ENCODE data around the gene PARD6G.

The PARD6G gene

DNA sequence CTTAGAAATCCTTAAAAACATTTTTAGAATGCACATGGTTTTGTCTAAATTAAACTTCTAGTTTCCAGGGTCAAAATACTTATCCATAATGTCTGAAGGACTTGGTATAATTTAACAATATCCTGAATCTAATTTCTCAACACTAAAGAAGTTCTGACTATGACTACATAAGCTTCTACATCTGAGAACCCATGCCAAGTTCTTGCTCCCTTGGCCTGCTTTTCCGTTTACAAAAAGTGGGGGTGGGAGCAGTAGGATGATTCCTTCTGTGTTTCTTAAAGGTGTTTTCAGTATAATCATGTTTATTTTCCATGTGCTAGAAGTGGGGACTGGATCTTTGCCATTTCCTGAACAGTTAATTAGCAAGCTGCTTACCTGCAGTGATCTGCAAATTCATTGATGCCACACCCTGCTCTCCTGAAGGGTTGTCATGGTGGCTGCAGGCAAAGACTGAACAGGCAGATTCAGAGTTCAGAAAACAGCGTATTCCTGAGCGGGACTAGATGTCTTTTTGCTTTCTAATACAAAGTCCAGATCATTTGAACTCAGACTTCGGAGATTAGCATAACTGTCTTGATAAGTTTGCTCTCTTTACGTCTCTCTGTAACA is 102.0 kb downstream of the PARD6G start:
- Histone ChIP-seq H3K9ac (ENCODE audit: low read length) (no peak overlapping the region), H3K4me3 (ENCODE audit: low read depth, low read length) (no peak overlapping the region), H3K4me1 (ENCODE audit: control insufficient read depth in 1 of 2, insufficient read depth in 2 of 2, low read length in 2 of 2) (no peaks in the 10 kb centered on the region), H3K36me3 (ENCODE audit: control insufficient read depth in 1 of 2, insufficient read depth in 2 of 2, low read length in 2 of 2) (peaks cover 19 to 21% of the 10 kb centered on the region in 2 experiments), H3K4ac (ENCODE audit: low read depth, low read length) (no peak overlapping the region), H3K27ac (ENCODE audit: low read depth, low read length) (no peak overlapping the region), H3K18ac (ENCODE audit: low read length) (no peak overlapping the region), H3K23ac (ENCODE audit: low read length) (no peak overlapping the region), H3K4me2 (ENCODE audit: low read length) (no peak overlapping the region), H3K79me1 (ENCODE audit: low read length) (no peaks in the 10 kb centered on the region), H4K8ac (ENCODE audit: low read depth, low read length) (no peak overlapping the region), H4K91ac (ENCODE audit: low read depth, low read length) (no peak overlapping the region), H3K9me3 (ENCODE audit: insufficient read depth, low read depth, low read length) (no peaks in the 10 kb centered on the region), H3K27me3 (ENCODE audit: insufficient read depth, low read length) (no peaks in the 10 kb centered on the region), H2BK120ac (ENCODE audit: insufficient read depth, low read length, poor library complexity) (no peak overlapping the region), H4K12ac (ENCODE audit: low read depth, low read length) (no peak overlapping the region), H3K14ac (ENCODE audit: low read length) (no peak overlapping the region), H2BK5ac (ENCODE audit: low read depth, low read length, poor library complexity) (no peak overlapping the region), H2BK12ac (ENCODE audit: low read length) (no peak overlapping the region), H2AFZ (ENCODE audit: insufficient read depth, low read length, poor library complexity) (no peak overlapping the region), H3K79me2 (ENCODE audit: control insufficient read depth, insufficient read depth, low read length, poor library complexity) (no peaks in the 10 kb centered on the region), H2AK5ac (ENCODE audit: low read length) (no peak overlapping the region)
- no CpG with 5 or more reads among the region's 5 CpGs for WGBS (ENCODE audit: extremely low coverage, insufficient coverage, insufficient read length)
- no peak for DNase-seq

DNA sequence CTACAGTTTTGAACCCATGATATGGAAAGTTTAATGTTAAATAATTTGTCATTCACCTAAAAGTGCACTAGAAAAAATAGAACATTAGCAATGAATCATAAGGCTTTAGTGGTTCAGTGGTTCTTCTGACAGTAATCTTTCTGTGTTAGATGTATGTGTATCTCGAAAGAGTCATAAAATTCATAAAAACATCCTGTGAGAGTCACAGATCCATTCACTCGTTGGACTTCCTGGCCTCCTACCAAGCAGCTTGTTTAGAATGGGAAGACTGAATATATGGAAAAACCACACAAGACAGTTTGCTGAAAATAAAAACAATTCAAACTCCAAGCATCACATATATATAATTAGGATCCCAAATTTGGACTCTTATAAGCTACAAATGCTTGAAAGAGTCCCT is 103.4 kb downstream of the PARD6G start:
- Histone ChIP-seq H3K4me2 (ENCODE audit: low read length) (no peak overlapping the region), H3K18ac (ENCODE audit: low read length) (no peak overlapping the region), H3K27ac (ENCODE audit: low read depth, low read length) (no peak overlapping the region), H4K12ac (ENCODE audit: low read depth, low read length) (no peak overlapping the region), H3K23ac (ENCODE audit: low read length) (no peak overlapping the region), H3K79me1 (ENCODE audit: low read length) (no peaks in the 10 kb centered on the region), H2AFZ (ENCODE audit: insufficient read depth, low read length, poor library complexity) (no peak overlapping the region), H2AK5ac (ENCODE audit: low read length) (no peak overlapping the region), H2BK12ac (ENCODE audit: low read length) (no peak overlapping the region), H4K8ac (ENCODE audit: low read depth, low read length) (no peak overlapping the region), H3K79me2 (ENCODE audit: control insufficient read depth, insufficient read depth, low read length, poor library complexity) (no peaks in the 10 kb centered on the region), H3K27me3 (ENCODE audit: insufficient read depth, low read length) (no peaks in the 10 kb centered on the region), H2BK5ac (ENCODE audit: low read depth, low read length, poor library complexity) (no peak overlapping the region), H3K4me1 (ENCODE audit: control insufficient read depth in 1 of 2, insufficient read depth in 2 of 2, low read length in 2 of 2) (no peaks in the 10 kb centered on the region), H3K14ac (ENCODE audit: low read length) (no peak overlapping the region), H3K9me3 (ENCODE audit: insufficient read depth, low read depth, low read length) (no peaks in the 10 kb centered on the region), H2BK120ac (ENCODE audit: insufficient read depth, low read length, poor library complexity) (no peak overlapping the region), H3K4ac (ENCODE audit: low read depth, low read length) (no peak overlapping the region), H3K4me3 (ENCODE audit: low read depth, low read length) (no peak overlapping the region), H3K9ac (ENCODE audit: low read length) (no peak overlapping the region), H3K36me3 (ENCODE audit: control insufficient read depth in 1 of 2, insufficient read depth in 2 of 2, low read length in 2 of 2) (peaks cover 17 to 20% of the 10 kb centered on the region in 2 experiments), H4K91ac (ENCODE audit: low read depth, low read length) (no peak overlapping the region)
- WGBS (ENCODE audit: extremely low coverage, insufficient coverage, insufficient read length): no CpG with 5 or more reads among the region's 2 CpGs
- DNase-seq: no peak

DNA sequence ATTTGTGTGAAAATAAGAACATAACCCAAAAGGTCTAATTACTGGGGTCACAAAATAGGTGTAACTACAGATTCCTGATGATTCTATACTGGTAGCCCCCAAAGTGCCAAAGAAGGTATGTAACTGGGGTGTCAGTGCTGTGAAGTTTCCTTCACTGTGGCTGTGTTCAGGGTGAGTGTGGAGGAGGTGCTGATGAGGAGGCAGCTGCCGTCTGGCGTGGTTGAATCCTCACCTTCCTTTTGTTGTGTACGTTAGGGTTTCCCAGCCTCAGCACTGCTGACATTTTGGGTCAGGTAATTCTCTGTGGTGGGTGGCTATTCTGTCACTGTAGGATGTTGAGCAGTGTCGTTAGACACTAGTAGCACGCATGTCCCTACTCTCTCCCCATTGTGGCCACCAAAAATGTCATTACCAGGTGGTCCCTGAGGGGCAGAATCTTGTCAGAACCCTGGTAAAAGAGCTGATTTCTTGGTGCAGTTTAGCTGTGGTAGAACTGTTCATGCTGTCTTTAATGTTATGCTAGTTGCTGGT is 106.8 kb downstream of the PARD6G start:
- H2BK120ac ChIP-seq (ENCODE audit: insufficient read depth, low read length, poor library complexity): no peak overlapping the region
- H3K79me2 ChIP-seq (ENCODE audit: control insufficient read depth, insufficient read depth, low read length, poor library complexity): no peaks in the 10 kb centered on the region
- H3K4ac ChIP-seq (ENCODE audit: low read depth, low read length): no peak overlapping the region
- no peaks in the 10 kb centered on the region for H3K79me1 ChIP-seq (ENCODE audit: low read length)
- H2BK12ac ChIP-seq (ENCODE audit: low read length): no peak overlapping the region
- no peak overlapping the region for H2AK5ac ChIP-seq (ENCODE audit: low read length)
- H3K9ac ChIP-seq (ENCODE audit: low read length): no peak overlapping the region
- no CpG with 5 or more reads among the region's 5 CpGs for WGBS (ENCODE audit: extremely low coverage, insufficient coverage, insufficient read length)
- no peak overlapping the region for H3K27ac ChIP-seq (ENCODE audit: low read depth, low read length)
- H2AFZ ChIP-seq (ENCODE audit: insufficient read depth, low read length, poor library complexity): no peak overlapping the region
- H3K9me3 ChIP-seq (ENCODE audit: insufficient read depth, low read depth, low read length): peaks cover 8% of the 10 kb centered on the region
- no peak overlapping the region for H3K4me3 ChIP-seq (ENCODE audit: low read depth, low read length)
- no peak overlapping the region for H2BK5ac ChIP-seq (ENCODE audit: low read depth, low read length, poor library complexity)
- H3K4me1 ChIP-seq (ENCODE audit: control insufficient read depth in 1 of 2, insufficient read depth in 2 of 2, low read length in 2 of 2): peaks cover 2 to 5% of the 10 kb centered on the region in 2 experiments
- H3K4me2 ChIP-seq (ENCODE audit: low read length): no peak overlapping the region
- H4K12ac ChIP-seq (ENCODE audit: low read depth, low read length): no peak overlapping the region
- no peaks in the 10 kb centered on the region for H3K27me3 ChIP-seq (ENCODE audit: insufficient read depth, low read length)
- peaks cover 32 to 35% of the 10 kb centered on the region in 2 experiments for H3K36me3 ChIP-seq (ENCODE audit: control insufficient read depth in 1 of 2, insufficient read depth in 2 of 2, low read length in 2 of 2)
- DNase-seq: no peak
- H4K8ac ChIP-seq (ENCODE audit: low read depth, low read length): no peak overlapping the region
- no peak overlapping the region for H3K23ac ChIP-seq (ENCODE audit: low read length)
- no peak overlapping the region for H3K14ac ChIP-seq (ENCODE audit: low read length)
- H3K18ac ChIP-seq (ENCODE audit: low read length): no peak overlapping the region
- no peak overlapping the region for H4K91ac ChIP-seq (ENCODE audit: low read depth, low read length)

DNA sequence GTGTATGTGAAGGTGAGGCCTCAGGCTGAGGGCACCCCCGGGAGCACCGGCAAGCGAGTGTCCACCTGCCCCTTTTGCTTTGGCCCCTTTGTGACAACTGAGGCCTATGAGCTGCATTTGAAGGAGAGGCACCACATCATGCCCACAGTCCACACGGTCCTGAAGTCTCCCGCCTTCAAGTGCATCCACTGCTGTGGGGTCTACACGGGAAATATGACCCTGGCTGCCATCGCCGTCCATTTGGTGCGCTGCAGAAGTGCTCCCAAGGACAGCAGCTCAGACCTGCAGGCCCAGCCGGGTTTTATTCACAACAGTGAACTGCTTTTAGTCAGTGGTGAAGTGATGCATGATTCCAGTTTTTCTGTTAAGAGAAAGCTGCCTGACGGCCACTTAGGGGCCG is 109.3 kb downstream of the PARD6G start:
- Histone ChIP-seq H3K4me1 (ENCODE audit: control insufficient read depth in 1 of 2, insufficient read depth in 2 of 2, low read length in 2 of 2) (peaks cover 2 to 5% of the 10 kb centered on the region in 2 experiments), H2AK5ac (ENCODE audit: low read length) (no peak overlapping the region), H3K27ac (ENCODE audit: low read depth, low read length) (no peak overlapping the region), H2BK12ac (ENCODE audit: low read length) (no peak overlapping the region), H2BK120ac (ENCODE audit: insufficient read depth, low read length, poor library complexity) (no peak overlapping the region), H3K36me3 (ENCODE audit: control insufficient read depth in 1 of 2, insufficient read depth in 2 of 2, low read length in 2 of 2) (peaks cover 34 to 42% of the 10 kb centered on the region in 2 experiments), H3K18ac (ENCODE audit: low read length) (no peak overlapping the region), H3K4me2 (ENCODE audit: low read length) (no peak overlapping the region), H4K91ac (ENCODE audit: low read depth, low read length) (no peak overlapping the region), H4K8ac (ENCODE audit: low read depth, low read length) (no peak overlapping the region), H2AFZ (ENCODE audit: insufficient read depth, low read length, poor library complexity) (no peak overlapping the region), H3K4ac (ENCODE audit: low read depth, low read length) (no peak overlapping the region), H4K12ac (ENCODE audit: low read depth, low read length) (no peak overlapping the region), H3K9ac (ENCODE audit: low read length) (no peak overlapping the region), H3K4me3 (ENCODE audit: low read depth, low read length) (no peak overlapping the region), H3K23ac (ENCODE audit: low read length) (no peak overlapping the region), H3K79me1 (ENCODE audit: low read length) (no peaks in the 10 kb centered on the region), H2BK5ac (ENCODE audit: low read depth, low read length, poor library complexity) (no peak overlapping the region), H3K27me3 (ENCODE audit: insufficient read depth, low read length) (no peaks in the 10 kb centered on the region), H3K14ac (ENCODE audit: low read length) (no peak overlapping the region), H3K79me2 (ENCODE audit: control insufficient read depth, insufficient read depth, low read length, poor library complexity) (no peaks in the 10 kb centered on the region), H3K9me3 (ENCODE audit: insufficient read depth, low read depth, low read length) (peaks cover 8% of the 10 kb centered on the region)
- no CpG with 5 or more reads among the region's 12 CpGs for WGBS (ENCODE audit: extremely low coverage, insufficient coverage, insufficient read length)
- DNase-seq: no peak

Measured in trophoblast cell (in vitro differentiated cells and primary cell).